Activated CD8-positive, alpha-beta T cell treated with anti-CD3 and anti-CD28 coated beads for 36 hours (primary cell): Measurements from ENCODE around the gene KCNJ3. TPM values are rescaled to one million over a fixed set of nuclear protein-coding genes. Genes with fewer than 3 reads are reported as not detected.
"Not testable (repeated sequence)": the region's sequence is repeated elsewhere in the genome, so short reads cannot be mapped to it uniquely, and the experiment has no call there.

Experiments
- ATAC-seq: fragments of 200-7000 bp; cut with Tn5 transposase; one replicate; pipeline ENCODE4 v1.10.0; 2021; ENCODE audit warnings: mild to moderate bottlenecking, moderate library complexity
- CTCF ChIA-PET: fragments of 350-600 bp; sonication (Branson Sonifier 250); formaldehyde crosslinking; loops from one replicate; lab custom pipeline; 2021; ENCODE audit warnings: antibody characterized with exemption; lab: Charles Lee
- POLR2A ChIA-PET: fragments of 350-600 bp; sonication (Branson Sonifier 250); formaldehyde crosslinking; loops from one replicate; lab custom pipeline; 2021; ENCODE audit warnings: antibody characterized with exemption; lab: Charles Lee
- DNase-seq: peaks from one replicate; pipeline ENCODE4 v3.0.0-alpha.2; 2020
- H3K27ac Mint-ChIP-seq: one replicate; pipeline ENCODE4 v1.8.0; 2021; ENCODE audit warnings: mild to moderate bottlenecking, mixed read lengths
- H3K27me3 Mint-ChIP-seq: one replicate; pipeline ENCODE4 v1.8.0; 2021; ENCODE audit warnings: mixed read lengths
- H3K36me3 Mint-ChIP-seq: one replicate; pipeline ENCODE4 v1.8.0; 2021; ENCODE audit warnings: low read depth, mixed read lengths
- H3K4me1 Mint-ChIP-seq: one replicate; pipeline ENCODE4 v1.8.0; 2021; ENCODE audit warnings: low read depth, mixed read lengths
- H3K4me3 Mint-ChIP-seq: one replicate; pipeline ENCODE4 v1.8.0; 2021; ENCODE audit warnings: mild to moderate bottlenecking, moderate library complexity, mixed read lengths
- H3K9me3 Mint-ChIP-seq: one replicate; pipeline ENCODE4 v1.8.0; 2021; ENCODE audit warnings: mixed read lengths
- CTCF ChIP-seq: fragments of 200-600 bp; IDR thresholded peaks from one replicate; pipeline ENCODE4 v1.8.0; 2022; ENCODE audit warnings: antibody characterized with exemption, mild to moderate bottlenecking
- intact Hi-C: fragments of 100-400 bp; cut with micrococcal nuclease; formaldehyde crosslinking; loops from one replicate; pipeline ENCODE4 v1.10.0; 2022
- total RNA-seq, 2 experiments: library from RNA; stranded (reverse); gene quantifications; one replicate each; pipeline ENCODE4 v1.2.3, GENCODE V29; 2021

Gene KCNJ3
- total RNA-seq, 2 experiments from 2014 or later: not detected

- no peaks in the 10 kb centered on the region for H3K4me1 Mint-ChIP-seq
- intact Hi-C loops: no loop called here
- ATAC-seq (no peak), DNase-seq (no peak)
- TF ChIP-seq CTCF: no peak
- no peaks in the 10 kb centered on the region for H3K9me3 Mint-ChIP-seq
- H3K27me3 Mint-ChIP-seq: no peaks in the 10 kb centered on the region
- no peaks in the 10 kb centered on the region for H3K36me3 Mint-ChIP-seq
- ChIA-PET POLR2A (no interaction called here), CTCF (no interaction called here)
- H3K4me3 Mint-ChIP-seq: no peak overlapping the region
- H3K27ac Mint-ChIP-seq: no peak overlapping the region
Measured at GRCh38 chr2:154855138-154855537, 156.6 kb downstream of the KCNJ3 start.

GRCh38 chr2:154867151-154867550, 168.7 kb downstream of the KCNJ3 start:
- H3K4me3 Mint-ChIP-seq, intact Hi-C loops, DNase-seq, CTCF ChIA-PET, H3K4me1 Mint-ChIP-seq, ATAC-seq, H3K9me3 Mint-ChIP-seq, H3K27ac Mint-ChIP-seq, H3K27me3 Mint-ChIP-seq, H3K36me3 Mint-ChIP-seq, POLR2A ChIA-PET: not testable (repeated sequence)

GRCh38 chr2:154875999-154876398, 177.5 kb downstream of the KCNJ3 start:
- POLR2A ChIA-PET: no interaction called here
- CTCF ChIA-PET: no interaction called here

GRCh38 chr2:154882725-154883124, 184.2 kb downstream of the KCNJ3 start:
- DNase-seq (no peak), ATAC-seq (no peak)
- intact Hi-C loops: no loop called here
- H3K4me3 Mint-ChIP-seq: no peak overlapping the region
- H3K4me1 Mint-ChIP-seq: no peaks in the 10 kb centered on the region
- no peak overlapping the region for H3K27ac Mint-ChIP-seq
- CTCF ChIA-PET: no interaction called here
- no peaks in the 10 kb centered on the region for H3K36me3 Mint-ChIP-seq
- H3K9me3 Mint-ChIP-seq: peaks cover 13% of the 10 kb centered on the region
- TF ChIP-seq CTCF: no peak
- POLR2A ChIA-PET: no interaction called here
- H3K27me3 Mint-ChIP-seq: no peaks in the 10 kb centered on the region

More at GRCh38 chr2:154875999-154876398, 177.5 kb downstream of the KCNJ3 start:
- Mint-ChIP-seq H3K27me3 (no peaks in the 10 kb centered on the region), H3K9me3 (peaks cover 1% of the 10 kb centered on the region), H3K4me3 (no peak overlapping the region), H3K4me1 (no peaks in the 10 kb centered on the region), H3K36me3 (no peaks in the 10 kb centered on the region), H3K27ac (no peak overlapping the region)
- TF ChIP-seq CTCF: no peak
- intact Hi-C loops: no loop called here
- DNase-seq (no peak), ATAC-seq (no peak)

- Mint-ChIP-seq H3K27me3 (no peaks in the 10 kb centered on the region), H3K4me3 (no peak overlapping the region), H3K4me1 (no peaks in the 10 kb centered on the region), H3K36me3 (no peaks in the 10 kb centered on the region), H3K9me3 (peaks cover 19% of the 10 kb centered on the region), H3K27ac (no peak overlapping the region)
- CTCF ChIA-PET: no interaction called here
- intact Hi-C loops: no loop called here
- ATAC-seq (no peak), DNase-seq (no peak)
- POLR2A ChIA-PET: no interaction called here
- TF ChIP-seq CTCF: no peak
Measured at GRCh38 chr2:154886316-154886715, 187.8 kb downstream of the KCNJ3 start.

GRCh38 chr2:154898269-154898668, 199.8 kb downstream of the KCNJ3 start:
- intact Hi-C loops: no loop called here
- ATAC-seq (no peak), DNase-seq (no peak)
- Mint-ChIP-seq H3K4me1 (no peaks in the 10 kb centered on the region), H3K36me3 (no peaks in the 10 kb centered on the region), H3K9me3 (peaks cover 4% of the 10 kb centered on the region), H3K27me3 (no peaks in the 10 kb centered on the region), H3K27ac (no peak overlapping the region), H3K4me3 (no peak overlapping the region)
- ChIA-PET POLR2A (no interaction called here), CTCF (no interaction called here)
- no peak for TF ChIP-seq CTCF
